NT2/D1 (cell line): ENCODE data around the gene SNAPC2.

Source experiments
- SUZ12 ChIP-seq: IDR thresholded peaks from 2 replicates; pipeline ENCODE4 v1.6.1; 2011; ENCODE audit not compliant: insufficient read length, insufficient read depth; ENCODE audit errors: extremely low read depth
- YY1 ChIP-seq: IDR thresholded peaks from 2 replicates; pipeline ENCODE4 v1.6.1; 2011; ENCODE audit not compliant: insufficient read length, insufficient read depth

DNA sequence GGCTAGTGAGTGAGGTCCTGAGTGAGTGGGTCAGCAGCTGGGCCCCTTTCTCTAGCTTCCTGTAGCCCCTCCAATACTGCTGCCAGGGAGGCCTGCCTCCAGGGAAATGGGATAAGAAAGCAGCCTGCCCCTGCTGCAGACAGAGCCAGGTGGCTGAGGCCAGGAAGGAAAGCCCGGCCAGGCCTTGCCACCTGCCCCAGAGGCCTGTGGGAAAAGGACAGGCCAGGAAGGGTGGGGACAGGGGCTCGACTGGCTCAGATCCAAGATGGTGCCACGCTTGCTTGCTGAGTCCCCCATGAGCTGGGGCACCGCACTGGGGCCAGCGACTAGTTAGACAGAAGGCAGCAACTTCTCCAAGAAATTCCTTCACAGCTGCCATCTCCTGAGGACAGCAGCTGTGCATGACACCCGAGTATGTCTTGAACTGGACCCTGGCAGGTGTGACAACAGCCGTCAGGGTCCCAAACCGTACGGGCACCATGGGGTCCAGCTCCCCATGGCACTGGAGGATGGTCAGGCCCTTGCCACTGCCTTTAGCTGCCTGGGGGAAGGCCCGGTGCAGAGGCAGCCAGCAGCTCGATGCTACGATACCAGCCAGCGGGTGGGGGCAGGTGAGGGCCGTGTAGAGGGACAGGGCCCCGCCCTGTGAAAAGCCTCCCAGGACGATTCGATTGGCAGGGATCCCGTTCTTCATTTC lies 40.9 kb upstream of the SNAPC2 start:
- TF ChIP-seq SUZ12 (no peak), YY1 (no peak)
